ENCODE measurements around the gene LINC00632.
A peak's percentile ranks its signal among the peaks of the same experiment; 100 is the strongest.

Gene LINC00632

DNA sequence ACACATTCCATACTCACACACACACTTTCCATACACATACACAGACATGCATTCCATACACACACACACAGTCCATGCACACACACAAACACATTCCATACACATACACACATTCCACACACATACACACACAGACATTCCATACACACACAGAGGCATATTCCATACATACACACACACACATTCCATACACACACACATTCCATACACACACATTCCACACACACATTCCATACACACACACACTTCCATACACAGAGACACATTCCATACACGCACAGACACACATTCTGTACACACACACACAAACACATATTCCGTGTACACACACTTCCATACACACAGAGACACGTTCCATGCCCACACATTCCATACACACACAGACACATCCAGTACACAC is 14.8 kb downstream of the LINC00632 start:
- Histone ChIP-seq H3K4me3 (ENCODE audit: control insufficient read depth in 1 of 7, extremely low read depth in 1 of 7, insufficient read depth in 4 of 7, low read depth in 2 of 7, low read length in 6 of 7) (no peak overlapping the region), H3K27me3 (replicated peaks in 2 of 5; ENCODE audit: control insufficient read depth in 4 of 5, insufficient read depth in 5 of 5, low read length in 4 of 5) (no peaks in the 10 kb centered on the region), H3K36me3 (ENCODE audit: control insufficient read depth in 4 of 4, insufficient read depth in 4 of 4, low read length in 3 of 4) (no peaks in the 10 kb centered on the region), H3K27ac (ENCODE audit: insufficient read depth in 1 of 2, low read depth in 1 of 2, low read length in 2 of 2, poor library complexity in 1 of 2, severe bottlenecking in 2 of 2) (no peak overlapping the region), H3K4me1 (ENCODE audit: control extremely low read depth in 1 of 4, control insufficient read depth in 4 of 4, insufficient read depth in 4 of 4, low read length in 3 of 4) (no peaks in the 10 kb centered on the region), H3K9me3 (ENCODE audit: control extremely low read depth in 1 of 5, control insufficient read depth in 4 of 5, insufficient read depth in 2 of 5, low read depth in 1 of 5, low read length in 4 of 5) (peaks cover 0 to 2% (median 0%) of the 10 kb centered on the region in 5 experiments)
- WGBS (ENCODE audit: insufficient coverage): 84% methylated on average over 3 of the region's 3 CpGs
- POLR2A ChIA-PET: no interaction called here
- CTCF ChIA-PET: no interaction called here
- DNase-seq: peak in 1 of 3 donors; percentile 27

GRCh38 chrX:140724736-140725135 is 15.2 kb downstream of the LINC00632 start:
- no peaks in the 10 kb centered on the region for H3K4me1 ChIP-seq (ENCODE audit: control extremely low read depth in 1 of 4, control insufficient read depth in 4 of 4, insufficient read depth in 4 of 4, low read length in 3 of 4)
- 89% methylated on average over 3 of the region's 3 CpGs for WGBS (ENCODE audit: insufficient coverage)
- H3K4me3 ChIP-seq (ENCODE audit: control insufficient read depth in 1 of 7, extremely low read depth in 1 of 7, insufficient read depth in 4 of 7, low read depth in 2 of 7, low read length in 6 of 7): no peak overlapping the region
- H3K9me3 ChIP-seq (ENCODE audit: control extremely low read depth in 1 of 5, control insufficient read depth in 4 of 5, insufficient read depth in 2 of 5, low read depth in 1 of 5, low read length in 4 of 5): peaks cover 0 to 2% (median 0%) of the 10 kb centered on the region in 5 experiments
- POLR2A ChIA-PET: no interaction called here
- CTCF ChIA-PET: no interaction called here
- no peaks in the 10 kb centered on the region for H3K36me3 ChIP-seq (ENCODE audit: control insufficient read depth in 4 of 4, insufficient read depth in 4 of 4, low read length in 3 of 4)
- no peaks in the 10 kb centered on the region for H3K27me3 ChIP-seq (replicated peaks in 2 of 5; ENCODE audit: control insufficient read depth in 4 of 5, insufficient read depth in 5 of 5, low read length in 4 of 5)
- DNase-seq: no peak
- no peak overlapping the region for H3K27ac ChIP-seq (ENCODE audit: insufficient read depth in 1 of 2, low read depth in 1 of 2, low read length in 2 of 2, poor library complexity in 1 of 2, severe bottlenecking in 2 of 2)

GRCh38 chrX:140725500-140725899 is 15.9 kb downstream of the LINC00632 start:
- Histone ChIP-seq H3K4me3 (ENCODE audit: control insufficient read depth in 1 of 7, extremely low read depth in 1 of 7, insufficient read depth in 4 of 7, low read depth in 2 of 7, low read length in 6 of 7) (no peak overlapping the region), H3K4me1 (ENCODE audit: control extremely low read depth in 1 of 4, control insufficient read depth in 4 of 4, insufficient read depth in 4 of 4, low read length in 3 of 4) (no peaks in the 10 kb centered on the region), H3K36me3 (ENCODE audit: control insufficient read depth in 4 of 4, insufficient read depth in 4 of 4, low read length in 3 of 4) (no peaks in the 10 kb centered on the region), H3K27me3 (replicated peaks in 2 of 5; ENCODE audit: control insufficient read depth in 4 of 5, insufficient read depth in 5 of 5, low read length in 4 of 5) (no peaks in the 10 kb centered on the region), H3K9me3 (ENCODE audit: control extremely low read depth in 1 of 5, control insufficient read depth in 4 of 5, insufficient read depth in 2 of 5, low read depth in 1 of 5, low read length in 4 of 5) (peaks cover 0 to 2% (median 0%) of the 10 kb centered on the region in 5 experiments), H3K27ac (ENCODE audit: insufficient read depth in 1 of 2, low read depth in 1 of 2, low read length in 2 of 2, poor library complexity in 1 of 2, severe bottlenecking in 2 of 2) (no peak overlapping the region)
- ChIA-PET CTCF (no interaction called here), POLR2A (no interaction called here)
- no peak for DNase-seq
- WGBS (ENCODE audit: insufficient coverage): 94% methylated on average over 4 of the region's 4 CpGs

DNA sequence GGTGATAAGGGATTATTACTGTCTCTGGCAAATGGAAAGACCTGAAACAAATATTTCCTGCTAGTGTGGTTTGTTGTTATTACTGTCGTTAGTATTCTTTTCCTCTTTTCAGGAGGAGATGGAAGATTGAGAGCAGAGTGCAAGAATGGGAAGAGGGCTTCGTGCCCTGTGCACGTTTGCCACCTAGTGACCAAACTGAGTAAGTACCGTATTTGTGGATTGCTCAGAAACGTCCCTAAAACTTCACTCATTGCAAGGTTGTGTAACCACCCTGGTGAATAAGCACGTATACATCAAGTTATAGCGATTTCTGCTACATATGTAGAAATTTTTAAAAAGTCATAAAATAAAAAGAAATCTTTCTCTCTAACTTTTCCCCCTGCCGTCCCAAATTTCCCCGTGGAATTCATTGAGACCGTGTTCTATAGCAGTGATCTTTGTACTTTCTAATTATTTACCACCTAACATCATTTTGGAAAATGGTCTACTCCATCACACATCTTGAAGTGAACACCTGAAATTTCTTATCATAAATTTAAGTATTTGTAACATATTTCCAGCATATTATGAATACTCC is 24.3 kb downstream of the LINC00632 start:
- H3K4me3 ChIP-seq (ENCODE audit: control insufficient read depth in 1 of 7, extremely low read depth in 1 of 7, insufficient read depth in 4 of 7, low read depth in 2 of 7, low read length in 6 of 7): no peak overlapping the region
- no peaks in the 10 kb centered on the region for H3K9me3 ChIP-seq (ENCODE audit: control extremely low read depth in 1 of 5, control insufficient read depth in 4 of 5, insufficient read depth in 2 of 5, low read depth in 1 of 5, low read length in 4 of 5)
- DNase-seq: peak; percentile 36 to 61 (median 49)
- 0% methylated on average over 5 of the region's 10 CpGs for WGBS (ENCODE audit: insufficient coverage)
- no peaks in the 10 kb centered on the region for H3K36me3 ChIP-seq (ENCODE audit: control insufficient read depth in 4 of 4, insufficient read depth in 4 of 4, low read length in 3 of 4)
- H3K27ac ChIP-seq (ENCODE audit: insufficient read depth in 1 of 2, low read depth in 1 of 2, low read length in 2 of 2, poor library complexity in 1 of 2, severe bottlenecking in 2 of 2): no peak overlapping the region
- no peaks in the 10 kb centered on the region for H3K4me1 ChIP-seq (ENCODE audit: control extremely low read depth in 1 of 4, control insufficient read depth in 4 of 4, insufficient read depth in 4 of 4, low read length in 3 of 4)
- CTCF ChIA-PET: interaction anchor here (0.9 to 3.1 kb wide), 3 partner anchors 30 to 36 kb away, joined by 4 to 23 read pairs (median 4); no protein-coding TSS in a partner anchor
- POLR2A ChIA-PET: no interaction called here
- no peaks in the 10 kb centered on the region for H3K27me3 ChIP-seq (replicated peaks in 2 of 5; ENCODE audit: control insufficient read depth in 4 of 5, insufficient read depth in 5 of 5, low read length in 4 of 5)

DNA sequence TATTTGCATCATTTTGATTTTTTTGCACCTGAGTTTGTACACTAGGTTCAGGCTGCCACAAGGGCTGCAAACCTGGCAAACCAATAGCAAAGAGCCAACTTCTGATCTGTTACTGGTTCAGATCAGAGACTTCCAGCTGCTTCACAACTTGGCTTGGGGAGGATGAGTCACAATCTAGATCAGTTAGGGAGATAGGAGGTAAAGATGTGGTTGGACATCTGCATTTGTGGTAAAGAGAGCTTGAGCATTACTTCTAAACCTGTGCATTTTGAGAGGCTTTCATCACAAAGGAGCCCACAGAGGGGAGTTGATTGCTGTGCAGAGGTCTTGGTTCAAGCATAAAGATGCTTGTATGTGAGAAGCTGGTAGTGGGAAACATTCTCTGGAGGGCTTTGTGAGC is 34.5 kb downstream of the LINC00632 start:
- H3K4me3 ChIP-seq (ENCODE audit: control insufficient read depth in 1 of 7, extremely low read depth in 1 of 7, insufficient read depth in 4 of 7, low read depth in 2 of 7, low read length in 6 of 7): no peak overlapping the region
- no peaks in the 10 kb centered on the region for H3K4me1 ChIP-seq (ENCODE audit: control extremely low read depth in 1 of 4, control insufficient read depth in 4 of 4, insufficient read depth in 4 of 4, low read length in 3 of 4)
- CTCF ChIA-PET: no interaction called here
- POLR2A ChIA-PET: no interaction called here
- peaks cover 0 to 2% (median 0%) of the 10 kb centered on the region in 5 experiments for H3K27me3 ChIP-seq (replicated peaks in 2 of 5; ENCODE audit: control insufficient read depth in 4 of 5, insufficient read depth in 5 of 5, low read length in 4 of 5)
- H3K9me3 ChIP-seq (ENCODE audit: control extremely low read depth in 1 of 5, control insufficient read depth in 4 of 5, insufficient read depth in 2 of 5, low read depth in 1 of 5, low read length in 4 of 5): no peaks in the 10 kb centered on the region
- peak in 2 of 3 donors; percentile 37 to 50 for DNase-seq
- H3K27ac ChIP-seq (ENCODE audit: insufficient read depth in 1 of 2, low read depth in 1 of 2, low read length in 2 of 2, poor library complexity in 1 of 2, severe bottlenecking in 2 of 2): no peak overlapping the region
- no peaks in the 10 kb centered on the region for H3K36me3 ChIP-seq (ENCODE audit: control insufficient read depth in 4 of 4, insufficient read depth in 4 of 4, low read length in 3 of 4)

DNA sequence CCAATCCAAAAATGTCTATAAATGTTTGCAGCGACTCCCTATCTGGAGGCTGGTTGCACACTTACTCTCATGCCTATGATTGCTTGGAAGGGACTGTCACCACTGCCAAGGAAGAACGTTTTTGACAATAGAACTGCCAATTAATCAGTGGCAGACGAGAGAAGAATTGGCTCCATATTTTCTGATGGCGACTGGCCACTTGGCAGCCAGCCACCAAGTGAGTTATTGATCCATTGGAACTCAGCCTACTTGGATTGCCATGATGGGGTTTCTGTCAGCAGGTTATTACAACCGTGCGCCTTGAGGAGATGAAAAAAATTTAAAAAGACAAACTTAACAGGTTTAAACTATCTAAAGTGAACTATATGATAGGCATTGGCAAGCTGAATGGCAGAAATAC is 47.4 kb downstream of the LINC00632 start:
- peaks cover 0 to 3% (median 0%) of the 10 kb centered on the region in 5 experiments for H3K27me3 ChIP-seq (replicated peaks in 2 of 5; ENCODE audit: control insufficient read depth in 4 of 5, insufficient read depth in 5 of 5, low read length in 4 of 5)
- H3K4me3 ChIP-seq (ENCODE audit: control insufficient read depth in 1 of 7, extremely low read depth in 1 of 7, insufficient read depth in 4 of 7, low read depth in 2 of 7, low read length in 6 of 7): no peak overlapping the region
- no peaks in the 10 kb centered on the region for H3K9me3 ChIP-seq (ENCODE audit: control extremely low read depth in 1 of 5, control insufficient read depth in 4 of 5, insufficient read depth in 2 of 5, low read depth in 1 of 5, low read length in 4 of 5)
- POLR2A ChIA-PET: no interaction called here
- no peak for DNase-seq
- no peak overlapping the region for H3K27ac ChIP-seq (ENCODE audit: insufficient read depth in 1 of 2, low read depth in 1 of 2, low read length in 2 of 2, poor library complexity in 1 of 2, severe bottlenecking in 2 of 2)
- CTCF ChIA-PET: no interaction called here
- H3K36me3 ChIP-seq (ENCODE audit: control insufficient read depth in 4 of 4, insufficient read depth in 4 of 4, low read length in 3 of 4): no peaks in the 10 kb centered on the region
- no peaks in the 10 kb centered on the region for H3K4me1 ChIP-seq (ENCODE audit: control extremely low read depth in 1 of 4, control insufficient read depth in 4 of 4, insufficient read depth in 4 of 4, low read length in 3 of 4)
- 62% methylated on average over 4 of the region's 6 CpGs for WGBS (ENCODE audit: insufficient coverage)

DNA sequence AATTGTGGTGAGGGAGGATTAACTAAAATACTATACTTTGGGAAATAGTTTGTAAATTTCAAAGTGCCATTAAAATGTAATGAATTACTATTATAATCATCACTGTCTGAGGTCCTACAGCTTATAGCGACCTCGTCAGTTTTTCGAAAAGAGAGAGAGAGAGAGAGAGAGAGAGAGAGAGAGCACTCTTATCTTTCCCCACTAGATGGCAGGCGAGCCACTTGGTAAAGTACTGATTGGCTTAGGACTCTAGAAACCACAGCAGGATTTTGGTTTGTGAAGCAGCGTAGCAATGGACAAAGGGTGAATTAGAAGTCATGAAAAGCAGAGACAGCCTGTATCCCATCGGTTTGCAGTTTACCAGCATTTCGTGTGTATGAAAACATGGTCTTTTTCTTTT is 52.5 kb downstream of the LINC00632 start:
- peaks cover 0 to 35% (median 18%) of the 10 kb centered on the region in 5 experiments for H3K27me3 ChIP-seq (replicated peaks in 2 of 5; ENCODE audit: control insufficient read depth in 4 of 5, insufficient read depth in 5 of 5, low read length in 4 of 5)
- H3K4me1 ChIP-seq (ENCODE audit: control extremely low read depth in 1 of 4, control insufficient read depth in 4 of 4, insufficient read depth in 4 of 4, low read length in 3 of 4): peaks cover 0 to 14% (median 4%) of the 10 kb centered on the region in 4 experiments
- DNase-seq: peak; percentile 56 to 77 (median 77)
- WGBS (ENCODE audit: insufficient coverage): 0% methylated on average over 3 of the region's 7 CpGs
- H3K27ac ChIP-seq (ENCODE audit: insufficient read depth in 1 of 2, low read depth in 1 of 2, low read length in 2 of 2, poor library complexity in 1 of 2, severe bottlenecking in 2 of 2): no peak overlapping the region
- H3K9me3 ChIP-seq (ENCODE audit: control extremely low read depth in 1 of 5, control insufficient read depth in 4 of 5, insufficient read depth in 2 of 5, low read depth in 1 of 5, low read length in 4 of 5): no peaks in the 10 kb centered on the region
- ChIA-PET CTCF (interaction anchor here (0.8 to 1.3 kb wide), 6 partner anchors 10 to 522 kb away, joined by 3 to 4 read pairs (median 3); no protein-coding TSS in a partner anchor), POLR2A (no interaction called here)
- no peaks in the 10 kb centered on the region for H3K36me3 ChIP-seq (ENCODE audit: control insufficient read depth in 4 of 4, insufficient read depth in 4 of 4, low read length in 3 of 4)
- H3K4me3 ChIP-seq (ENCODE audit: control insufficient read depth in 1 of 7, extremely low read depth in 1 of 7, insufficient read depth in 4 of 7, low read depth in 2 of 7, low read length in 6 of 7): no peak overlapping the region
